GM12878 (cell line): ENCODE data around the gene ETV3L. TPM values are rescaled to one million over a fixed set of nuclear protein-coding genes. Genes with fewer than 3 reads are reported as not detected.

Source experiments
- BACH1 ChIP-seq: fragments of 450-650 bp; IDR thresholded peaks from 2 replicates; pipeline ENCODE4 v1.6.1; 2017; ENCODE audit warnings: mild to moderate bottlenecking, borderline replicate concordance
- CBFB ChIP-seq: IDR thresholded peaks from 2 replicates; pipeline ENCODE4 v1.6.1; 2016; ENCODE audit warnings: antibody characterized with exemption, low read depth
- CEBPZ ChIP-seq: fragments of 150-350 bp; IDR thresholded peaks from 2 replicates; pipeline ENCODE4 v1.6.1; 2016; ENCODE audit warnings: low read depth, low read length
- CREB1 ChIP-seq: IDR thresholded peaks from 2 replicates; pipeline ENCODE4 v1.6.1; 2012; ENCODE audit warnings: low read depth, mild to moderate bottlenecking, inconsistent platforms
- EP300 ChIP-seq, 2 experiments: fragments of 150-350 bp in 1 of 2; IDR thresholded peaks; 2 replicates each; pipeline ENCODE4 v1.6.1; 2011 to 2012; ENCODE audit warnings: low read depth in 2 of 2, low read length in 2 of 2, borderline replicate concordance in 1 of 2, improper control_type of control experiment in 1 of 2, inconsistent platforms in 1 of 2; ENCODE audit not compliant: control insufficient read depth in 1 of 2
- HSF1 ChIP-seq: fragments of 150-350 bp; IDR thresholded peaks from 2 replicates; pipeline ENCODE4 v1.6.1; 2014; ENCODE audit warnings: mild to moderate bottlenecking, low read depth, low read length
- MLLT1 ChIP-seq: fragments of 450-650 bp; IDR thresholded peaks from 2 replicates; pipeline ENCODE4 v1.6.1; 2016; ENCODE audit warnings: mild to moderate bottlenecking
- MYB ChIP-seq: fragments of 150-350 bp; IDR thresholded peaks from 2 replicates; pipeline ENCODE4 v1.6.1; 2014; ENCODE audit warnings: mild to moderate bottlenecking, low read depth, low read length, borderline replicate concordance
- NBN ChIP-seq: fragments of 450-650 bp; IDR thresholded peaks from 2 replicates; pipeline ENCODE4 v1.6.1; 2016
- NR2F1 ChIP-seq: fragments of 450-650 bp; conservative IDR thresholded peaks from 2 replicates; pipeline ENCODE4 v1.6.1; 2017; ENCODE audit warnings: mild to moderate bottlenecking
- NRF1 ChIP-seq: conservative IDR thresholded peaks from 2 replicates; pipeline ENCODE4 v1.6.1; 2011; ENCODE audit warnings: mild to moderate bottlenecking, low read depth, low read length, improper control_type of control experiment
- RELB ChIP-seq: fragments of 450-650 bp; IDR thresholded peaks from 2 replicates; pipeline ENCODE4 v1.6.1; 2017; ENCODE audit warnings: low read depth, mild to moderate bottlenecking, moderate library complexity
- RFX5 ChIP-seq: IDR thresholded peaks from 2 replicates; pipeline ENCODE4 v1.6.1; 2011; ENCODE audit warnings: low read depth, low read length, improper control_type of control experiment
- SMAD1 ChIP-seq: fragments of 450-650 bp; IDR thresholded peaks from 2 replicates; pipeline ENCODE4 v1.6.1; 2018; ENCODE audit warnings: mild to moderate bottlenecking, low read depth; ENCODE audit not compliant: partially characterized antibody
- SMC3 ChIP-seq: IDR thresholded peaks from 2 replicates; pipeline ENCODE4 v1.6.1; 2011; ENCODE audit warnings: low read length, improper control_type of control experiment, borderline replicate concordance
- SPI1 ChIP-seq: IDR thresholded peaks from 2 replicates; pipeline ENCODE4 v1.6.1; 2011; ENCODE audit warnings: low read depth, mild to moderate bottlenecking, low read length, moderate library complexity, borderline replicate concordance; ENCODE audit not compliant: insufficient read depth
- ZBTB11 ChIP-seq: fragments of 450-650 bp; formaldehyde crosslinking; IDR thresholded peaks from 2 replicates; pipeline ENCODE4 v1.5.0; 2022; ENCODE audit warnings: mild to moderate bottlenecking, missing genetic modification characterization
- polyA plus RNA-seq, 11 experiments: library from polyadenylated mRNA; depleted of rRNA in 4 of 11; unstranded in 6 of 11; stranded (reverse) in 5 of 11; fragments of >200 nt; fragmentation: Nextera tagmentation in 4 of 11; fragmentation: Illumina TruSeq in 1 of 11; extraction: Ambion mirVana in 4 of 11; extraction: Trizol in 1 of 11; gene quantifications; 1 replicate in 1 of 11; 2 replicates in 10 of 11; pipeline versions ENCODE4 v1.2.1 to v1.2.3, GENCODE V29; 2011 to 2016; ENCODE audit warnings: inconsistent platforms in 2 of 11, missing spikeins in 2 of 11, low read depth in 1 of 11
- total RNA-seq, 4 experiments: library from RNA; depleted of rRNA in 3 of 4; stranded (reverse); fragments of >200 nt in 3 of 4; fragmentation: Illumina TruSeq in 1 of 4; extraction: Trizol in 1 of 4; gene quantifications; 2 replicates each; pipeline versions ENCODE4 v1.2.1 to v1.2.3, GENCODE V29; 2013 to 2021

ETV3L gene
- total and polyA plus RNA-seq, 10 of the 15 experiments (the other 5 are each of a cell fraction or from before 2014, with no cell fraction given), result 0.03 to 1.3 (median 0.44) TPM

GRCh38 chr1:157138220-157139051, 38.8 kb upstream of the ETV3L start, which contains the start of gene ETV3 (continued):
- TF ChIP-seq ZBTB11 (CRISPR knock-in tag) (no peak), SPI1 (peak; percentile 23; the same call in 1 of the 2 replicates), EP300 (IDR thresholded peaks at IDR 0.05; ENCODE audit: borderline replicate concordance in 1 of 2, control insufficient read depth in 1 of 2, low read depth in 2 of 2, low read length in 2 of 2) (no peak), BACH1 (0 out of 2 replicates have a peak, but pooled peaks have one; percentile 67), CREB1 (peak; percentile 93), SMC3 (no peak), RFX5 (peak; percentile 30; the same call in 1 of the 2 replicates), CEBPZ (no peak), HSF1 (no peak), MLLT1 (peak; percentile 46; the same call in 1 of the 2 replicates), NRF1 (no peak; the same call in 1 of the 2 replicates), CBFB (peak; percentile 65; the same call in 1 of the 2 replicates), NBN (peak; percentile 71), SMAD1 (no peak), NR2F1 (peak; percentile 66; the same call in 1 of the 2 replicates), MYB (no peak), RELB (0 out of 2 replicates have a peak, but pooled peaks have one; percentile 31)
